Measurements from ENCODE around the gene FBLN5.

The FBLN5 gene

DNA sequence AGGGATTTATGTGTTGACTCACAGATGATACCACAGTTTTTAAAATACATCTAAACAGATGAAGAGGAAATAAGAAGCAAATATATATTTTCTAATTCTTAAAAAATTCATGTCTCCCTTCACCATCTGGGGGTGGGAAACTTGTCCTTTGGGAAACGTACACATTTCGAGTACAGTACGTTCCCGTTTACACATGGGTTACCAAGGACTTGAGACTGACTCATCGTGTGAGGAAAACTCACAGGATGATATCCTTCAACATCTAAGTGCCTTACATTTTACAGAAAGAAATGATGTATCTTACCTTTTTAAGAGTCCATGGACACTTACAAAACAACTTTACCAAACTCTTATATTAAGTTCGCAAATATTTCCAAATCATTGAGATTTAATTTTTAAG is 16.0 kb upstream of the FBLN5 start:
- Histone ChIP-seq H3F3A (ENCODE audit: insufficient read depth, low read length) (no peaks in the 10 kb centered on the region), H3K9ac (ENCODE audit: low read length) (no peak overlapping the region), H3K9me2 (ENCODE audit: low read depth, low read length) (no peaks in the 10 kb centered on the region), H4K20me1 (ENCODE audit: insufficient read depth, low read length) (no peaks in the 10 kb centered on the region), H3K4me2 (ENCODE audit: low read length) (no peak overlapping the region), H3K4me3 (ENCODE audit: low read depth, low read length, poor library complexity, severe bottlenecking) (no peak overlapping the region), H3K27me3 (ENCODE audit: insufficient read depth, low read length) (no peaks in the 10 kb centered on the region), H3K27ac (ENCODE audit: low read depth, low read length, poor library complexity, severe bottlenecking) (no peak overlapping the region), H3K79me2 (ENCODE audit: insufficient read depth, low read length) (no peaks in the 10 kb centered on the region), H2AFZ (ENCODE audit: low read length) (no peak overlapping the region), H3K4me1 (ENCODE audit: insufficient read depth, low read length, severe bottlenecking) (peaks cover 5% of the 10 kb centered on the region), H3K36me3 (ENCODE audit: insufficient read depth, low read length) (peaks cover 9% of the 10 kb centered on the region; the same call in 1 of the 2 replicates), H3K9me3 (ENCODE audit: low read length) (no peaks in the 10 kb centered on the region)
- TF ChIP-seq EZH2 (IDR thresholded peaks at IDR 0.05; ENCODE audit: borderline replicate concordance, low read length): no peak
- TF ChIP-seq, protein P1, sequence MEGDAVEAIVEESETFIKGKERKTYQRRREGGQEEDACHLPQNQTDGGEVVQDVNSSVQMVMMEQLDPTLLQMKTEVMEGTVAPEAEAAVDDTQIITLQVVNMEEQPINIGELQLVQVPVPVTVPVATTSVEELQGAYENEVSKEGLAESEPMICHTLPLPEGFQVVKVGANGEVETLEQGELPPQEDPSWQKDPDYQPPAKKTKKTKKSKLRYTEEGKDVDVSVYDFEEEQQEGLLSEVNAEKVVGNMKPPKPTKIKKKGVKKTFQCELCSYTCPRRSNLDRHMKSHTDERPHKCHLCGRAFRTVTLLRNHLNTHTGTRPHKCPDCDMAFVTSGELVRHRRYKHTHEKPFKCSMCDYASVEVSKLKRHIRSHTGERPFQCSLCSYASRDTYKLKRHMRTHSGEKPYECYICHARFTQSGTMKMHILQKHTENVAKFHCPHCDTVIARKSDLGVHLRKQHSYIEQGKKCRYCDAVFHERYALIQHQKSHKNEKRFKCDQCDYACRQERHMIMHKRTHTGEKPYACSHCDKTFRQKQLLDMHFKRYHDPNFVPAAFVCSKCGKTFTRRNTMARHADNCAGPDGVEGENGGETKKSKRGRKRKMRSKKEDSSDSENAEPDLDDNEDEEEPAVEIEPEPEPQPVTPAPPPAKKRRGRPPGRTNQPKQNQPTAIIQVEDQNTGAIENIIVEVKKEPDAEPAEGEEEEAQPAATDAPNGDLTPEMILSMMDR (IDR thresholded peaks at IDR 0.05; ENCODE audit: low read length): no peak

DNA sequence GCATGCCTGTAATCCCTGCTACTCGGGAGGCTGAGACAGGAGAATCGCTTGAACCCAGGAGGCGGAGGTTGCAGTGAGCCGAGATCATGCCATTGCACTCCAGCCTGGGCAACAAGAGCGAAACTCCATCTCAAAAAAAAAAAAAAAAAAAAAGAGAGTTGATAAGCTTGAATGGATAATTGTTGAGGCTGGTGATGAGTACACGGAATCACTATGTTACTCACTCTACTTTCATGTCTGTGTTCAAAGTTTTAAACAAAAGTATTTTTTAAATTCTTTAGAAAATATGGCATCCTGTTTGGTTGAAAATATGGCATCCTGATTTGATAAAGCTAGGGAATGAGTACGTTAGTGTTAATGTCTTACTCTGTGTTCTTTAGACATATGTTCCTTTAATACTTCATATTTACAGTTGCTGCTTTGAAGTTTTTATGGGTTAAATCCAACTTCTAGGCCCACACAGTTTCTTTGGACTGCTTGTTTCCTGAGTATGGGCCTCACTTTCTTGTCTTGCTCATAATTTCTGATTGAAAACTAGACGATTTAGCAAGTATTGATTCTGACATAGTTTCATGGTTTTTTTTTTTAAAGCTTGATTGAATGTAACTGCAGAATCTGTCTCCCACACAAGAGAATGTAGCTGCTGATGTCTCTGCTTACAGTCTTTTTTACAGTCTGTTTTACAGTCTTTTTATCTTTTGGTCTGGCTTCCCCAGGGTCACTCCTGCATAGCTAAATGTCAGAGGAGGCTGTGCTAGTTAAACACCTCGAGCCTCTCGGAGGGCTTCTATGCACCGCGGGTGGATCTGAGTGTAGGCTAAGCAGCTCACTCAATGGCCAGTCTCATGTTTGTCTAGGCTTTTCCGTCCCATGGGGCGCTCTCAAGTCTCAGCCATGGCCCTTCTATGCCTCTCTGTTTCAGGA is 14.1 kb upstream of the FBLN5 start:
- Histone ChIP-seq H3F3A (ENCODE audit: insufficient read depth, low read length) (no peaks in the 10 kb centered on the region), H3K27ac (ENCODE audit: low read depth, low read length, poor library complexity, severe bottlenecking) (no peak overlapping the region), H3K9me2 (ENCODE audit: low read depth, low read length) (no peaks in the 10 kb centered on the region), H3K36me3 (ENCODE audit: insufficient read depth, low read length) (no peaks in the 10 kb centered on the region), H3K4me2 (ENCODE audit: low read length) (no peak overlapping the region), H3K9me3 (ENCODE audit: low read length) (no peaks in the 10 kb centered on the region), H3K4me1 (ENCODE audit: insufficient read depth, low read length, severe bottlenecking) (no peaks in the 10 kb centered on the region), H3K4me3 (ENCODE audit: low read depth, low read length, poor library complexity, severe bottlenecking) (no peak overlapping the region), H3K9ac (ENCODE audit: low read length) (no peak overlapping the region), H4K20me1 (ENCODE audit: insufficient read depth, low read length) (no peaks in the 10 kb centered on the region), H3K79me2 (ENCODE audit: insufficient read depth, low read length) (no peaks in the 10 kb centered on the region), H3K27me3 (ENCODE audit: insufficient read depth, low read length) (no peaks in the 10 kb centered on the region), H2AFZ (ENCODE audit: low read length) (no peak overlapping the region)
- TF ChIP-seq EZH2 (IDR thresholded peaks at IDR 0.05; ENCODE audit: borderline replicate concordance, low read length): no peak
- TF ChIP-seq, protein P1 (IDR thresholded peaks at IDR 0.05; ENCODE audit: low read length): no peak

DNA sequence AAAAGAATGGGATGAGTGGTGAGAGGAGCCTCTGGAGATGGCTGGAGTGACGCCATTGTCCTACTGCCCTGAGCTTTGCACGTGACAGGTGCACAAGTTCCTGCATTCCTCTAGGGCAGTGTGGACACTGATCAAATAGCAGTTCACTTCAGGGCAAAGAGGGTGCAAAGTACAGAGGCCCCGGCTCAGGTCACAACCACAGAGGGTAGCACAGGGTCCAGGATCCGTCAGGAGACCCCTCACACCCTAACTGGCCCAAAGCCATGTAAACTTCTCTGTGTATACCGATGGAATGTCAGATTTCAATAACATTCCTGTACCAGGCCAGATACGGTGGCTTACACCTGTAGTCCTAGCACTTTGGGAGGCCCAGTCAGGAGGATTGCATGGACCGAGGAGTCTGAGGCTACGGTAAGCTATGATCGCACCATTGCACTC is 10.4 kb upstream of the FBLN5 start:
- Histone ChIP-seq H3K79me2 (ENCODE audit: insufficient read depth, low read length) (no peaks in the 10 kb centered on the region), H3K4me1 (ENCODE audit: insufficient read depth, low read length, severe bottlenecking) (no peaks in the 10 kb centered on the region), H3K4me3 (ENCODE audit: low read depth, low read length, poor library complexity, severe bottlenecking) (no peak overlapping the region), H3K9ac (ENCODE audit: low read length) (no peak overlapping the region), H3K9me2 (ENCODE audit: low read depth, low read length) (no peaks in the 10 kb centered on the region), H3F3A (ENCODE audit: insufficient read depth, low read length) (no peaks in the 10 kb centered on the region), H3K27me3 (ENCODE audit: insufficient read depth, low read length) (no peaks in the 10 kb centered on the region), H2AFZ (ENCODE audit: low read length) (no peak overlapping the region), H3K4me2 (ENCODE audit: low read length) (no peak overlapping the region), H3K9me3 (ENCODE audit: low read length) (no peaks in the 10 kb centered on the region), H3K36me3 (ENCODE audit: insufficient read depth, low read length) (no peaks in the 10 kb centered on the region), H4K20me1 (ENCODE audit: insufficient read depth, low read length) (no peaks in the 10 kb centered on the region), H3K27ac (ENCODE audit: low read depth, low read length, poor library complexity, severe bottlenecking) (no peak overlapping the region)
- TF ChIP-seq EZH2 (IDR thresholded peaks at IDR 0.05; ENCODE audit: borderline replicate concordance, low read length): no peak
- TF ChIP-seq, protein P1 (IDR thresholded peaks at IDR 0.05; ENCODE audit: low read length): no peak

Data from OCI-LY1 (cell line).